ENCODE measurements around the gene SLC35E1.

Gene SLC35E1

GRCh38 chr19:16572332-16573211 lies at the start of gene SLC35E1:
Gene SLC35E1 (minus strand): TSS chr19:16572415. CDS start chr19:16572364, 51 bp downstream.
- Histone ChIP-seq H3K4me1 (ENCODE audit: insufficient read depth, low read length) (peaks cover 24% of the 10 kb centered on the region), H3K36me3 (ENCODE audit: insufficient read depth, low read length) (peaks cover 42% of the 10 kb centered on the region), H3K27ac (ENCODE audit: low read depth, low read length) (peak within 1 kb of the TSS; percentile 74), H3K9me3 (ENCODE audit: low read length) (no peaks in the 10 kb centered on the region), H3K27me3 (ENCODE audit: control insufficient read depth in 1 of 2, insufficient read depth in 2 of 2, low read length in 2 of 2) (no peaks in the 10 kb centered on the region), H3K9ac (ENCODE audit: low read length) (peak within 1 kb of the TSS; percentile 71), H3K4me3 (ENCODE audit: low read depth in 1 of 2, low read length in 2 of 2) (peak within 1 kb of the TSS; percentile 78 to 97)

GRCh38 chr19:16621165-16621800 lies 49.1 kb upstream of the SLC35E1 start:
- no peak overlapping the region for H3K27ac ChIP-seq (ENCODE audit: low read depth, low read length)
- H3K4me3 ChIP-seq (ENCODE audit: low read depth in 1 of 2, low read length in 2 of 2), result no peak overlapping the region
- no peak overlapping the region for H3K9ac ChIP-seq (ENCODE audit: low read length)
- no peaks in the 10 kb centered on the region for H3K27me3 ChIP-seq (ENCODE audit: control insufficient read depth in 1 of 2, insufficient read depth in 2 of 2, low read length in 2 of 2)
- no peaks in the 10 kb centered on the region for H3K9me3 ChIP-seq (ENCODE audit: low read length)
- H3K36me3 ChIP-seq (ENCODE audit: insufficient read depth, low read length), result peaks cover 7% of the 10 kb centered on the region
- peaks cover 51% of the 10 kb centered on the region for H3K4me1 ChIP-seq (ENCODE audit: insufficient read depth, low read length)

GRCh38 chr19:16620584-16620983 lies 48.4 kb upstream of the SLC35E1 start:
- no peak overlapping the region for H3K27ac ChIP-seq (ENCODE audit: low read depth, low read length)
- peaks cover 44% of the 10 kb centered on the region for H3K4me1 ChIP-seq (ENCODE audit: insufficient read depth, low read length)

GRCh38 chr19:16620018-16620417 lies 47.8 kb upstream of the SLC35E1 start:
- peaks cover 7% of the 10 kb centered on the region for H3K36me3 ChIP-seq (ENCODE audit: insufficient read depth, low read length)
- no peaks in the 10 kb centered on the region for H3K27me3 ChIP-seq (ENCODE audit: control insufficient read depth in 1 of 2, insufficient read depth in 2 of 2, low read length in 2 of 2)
- H3K9ac ChIP-seq (ENCODE audit: low read length), result no peak overlapping the region
- H3K4me1 ChIP-seq (ENCODE audit: insufficient read depth, low read length), result peaks cover 41% of the 10 kb centered on the region
- H3K9me3 ChIP-seq (ENCODE audit: low read length), result no peaks in the 10 kb centered on the region
- H3K4me3 ChIP-seq (ENCODE audit: low read depth in 1 of 2, low read length in 2 of 2), result no peak overlapping the region
- no peak overlapping the region for H3K27ac ChIP-seq (ENCODE audit: low read depth, low read length)

More at GRCh38 chr19:16620584-16620983, 48.4 kb upstream of the SLC35E1 start:
- no peak overlapping the region for H3K9ac ChIP-seq (ENCODE audit: low read length)
- no peaks in the 10 kb centered on the region for H3K27me3 ChIP-seq (ENCODE audit: control insufficient read depth in 1 of 2, insufficient read depth in 2 of 2, low read length in 2 of 2)
- no peak overlapping the region for H3K4me3 ChIP-seq (ENCODE audit: low read depth in 1 of 2, low read length in 2 of 2)
- no peaks in the 10 kb centered on the region for H3K9me3 ChIP-seq (ENCODE audit: low read length)
- H3K36me3 ChIP-seq (ENCODE audit: insufficient read depth, low read length), result peaks cover 7% of the 10 kb centered on the region

- H3K27ac ChIP-seq (ENCODE audit: low read depth, low read length), result no peak overlapping the region
- H3K9me3 ChIP-seq (ENCODE audit: low read length), result no peaks in the 10 kb centered on the region
- H3K36me3 ChIP-seq (ENCODE audit: insufficient read depth, low read length), result peaks cover 5% of the 10 kb centered on the region
- no peaks in the 10 kb centered on the region for H3K27me3 ChIP-seq (ENCODE audit: control insufficient read depth in 1 of 2, insufficient read depth in 2 of 2, low read length in 2 of 2)
- peaks cover 38% of the 10 kb centered on the region for H3K4me1 ChIP-seq (ENCODE audit: insufficient read depth, low read length)
- H3K9ac ChIP-seq (ENCODE audit: low read length), result no peak overlapping the region
- H3K4me3 ChIP-seq (ENCODE audit: low read depth in 1 of 2, low read length in 2 of 2), result peak overlapping the region in 1 of 2 donors; percentile 6
Measured at GRCh38 chr19:16619457-16619856, 47.2 kb upstream of the SLC35E1 start.

GRCh38 chr19:16618248-16618647 lies 46.0 kb upstream of the SLC35E1 start:
- H3K9ac ChIP-seq (ENCODE audit: low read length), result no peak overlapping the region
- H3K4me1 ChIP-seq (ENCODE audit: insufficient read depth, low read length), result peaks cover 38% of the 10 kb centered on the region
- H3K27ac ChIP-seq (ENCODE audit: low read depth, low read length), result no peak overlapping the region

GRCh38 chr19:16615808-16616207 lies 43.6 kb upstream of the SLC35E1 start:
- no peaks in the 10 kb centered on the region for H3K9me3 ChIP-seq (ENCODE audit: low read length)
- H3K9ac ChIP-seq (ENCODE audit: low read length), result no peak overlapping the region
- peaks cover 36% of the 10 kb centered on the region for H3K4me1 ChIP-seq (ENCODE audit: insufficient read depth, low read length)
- no peaks in the 10 kb centered on the region for H3K27me3 ChIP-seq (ENCODE audit: control insufficient read depth in 1 of 2, insufficient read depth in 2 of 2, low read length in 2 of 2)
- no peak overlapping the region for H3K27ac ChIP-seq (ENCODE audit: low read depth, low read length)
- H3K4me3 ChIP-seq (ENCODE audit: low read depth in 1 of 2, low read length in 2 of 2), result no peak overlapping the region
- no peaks in the 10 kb centered on the region for H3K36me3 ChIP-seq (ENCODE audit: insufficient read depth, low read length)

More at GRCh38 chr19:16618248-16618647, 46.0 kb upstream of the SLC35E1 start:
- H3K4me3 ChIP-seq (ENCODE audit: low read depth in 1 of 2, low read length in 2 of 2), result no peak overlapping the region
- H3K9me3 ChIP-seq (ENCODE audit: low read length), result no peaks in the 10 kb centered on the region
- no peaks in the 10 kb centered on the region for H3K27me3 ChIP-seq (ENCODE audit: control insufficient read depth in 1 of 2, insufficient read depth in 2 of 2, low read length in 2 of 2)
- no peaks in the 10 kb centered on the region for H3K36me3 ChIP-seq (ENCODE audit: insufficient read depth, low read length)

GRCh38 chr19:16614941-16615340 lies 42.7 kb upstream of the SLC35E1 start:
- no peak overlapping the region for H3K9ac ChIP-seq (ENCODE audit: low read length)
- no peaks in the 10 kb centered on the region for H3K27me3 ChIP-seq (ENCODE audit: control insufficient read depth in 1 of 2, insufficient read depth in 2 of 2, low read length in 2 of 2)
- H3K36me3 ChIP-seq (ENCODE audit: insufficient read depth, low read length), result no peaks in the 10 kb centered on the region
- peaks cover 31% of the 10 kb centered on the region for H3K4me1 ChIP-seq (ENCODE audit: insufficient read depth, low read length)
- H3K9me3 ChIP-seq (ENCODE audit: low read length), result no peaks in the 10 kb centered on the region
- no peak overlapping the region for H3K27ac ChIP-seq (ENCODE audit: low read depth, low read length)
- no peak overlapping the region for H3K4me3 ChIP-seq (ENCODE audit: low read depth in 1 of 2, low read length in 2 of 2)

GRCh38 chr19:16613841-16614240 lies 41.6 kb upstream of the SLC35E1 start:
- no peak overlapping the region for H3K9ac ChIP-seq (ENCODE audit: low read length)

GRCh38 chr19:16612636-16613035 lies 40.4 kb upstream of the SLC35E1 start:
- H3K4me1 ChIP-seq (ENCODE audit: insufficient read depth, low read length), result peaks cover 31% of the 10 kb centered on the region
- H3K27ac ChIP-seq (ENCODE audit: low read depth, low read length), result no peak overlapping the region
- no peaks in the 10 kb centered on the region for H3K36me3 ChIP-seq (ENCODE audit: insufficient read depth, low read length)
- no peaks in the 10 kb centered on the region for H3K9me3 ChIP-seq (ENCODE audit: low read length)
- no peak overlapping the region for H3K4me3 ChIP-seq (ENCODE audit: low read depth in 1 of 2, low read length in 2 of 2)
- no peak overlapping the region for H3K9ac ChIP-seq (ENCODE audit: low read length)
- H3K27me3 ChIP-seq (ENCODE audit: control insufficient read depth in 1 of 2, insufficient read depth in 2 of 2, low read length in 2 of 2), result no peaks in the 10 kb centered on the region

More at GRCh38 chr19:16613841-16614240, 41.6 kb upstream of the SLC35E1 start:
- no peaks in the 10 kb centered on the region for H3K36me3 ChIP-seq (ENCODE audit: insufficient read depth, low read length)
- H3K27ac ChIP-seq (ENCODE audit: low read depth, low read length), result no peak overlapping the region
- H3K4me1 ChIP-seq (ENCODE audit: insufficient read depth, low read length), result peaks cover 28% of the 10 kb centered on the region
- no peaks in the 10 kb centered on the region for H3K27me3 ChIP-seq (ENCODE audit: control insufficient read depth in 1 of 2, insufficient read depth in 2 of 2, low read length in 2 of 2)
- no peak overlapping the region for H3K4me3 ChIP-seq (ENCODE audit: low read depth in 1 of 2, low read length in 2 of 2)
- H3K9me3 ChIP-seq (ENCODE audit: low read length), result no peaks in the 10 kb centered on the region

GRCh38 chr19:16611121-16611520 lies 38.9 kb upstream of the SLC35E1 start:
- H3K36me3 ChIP-seq (ENCODE audit: insufficient read depth, low read length), result no peaks in the 10 kb centered on the region
- no peak overlapping the region for H3K9ac ChIP-seq (ENCODE audit: low read length)
- H3K9me3 ChIP-seq (ENCODE audit: low read length), result no peaks in the 10 kb centered on the region
- H3K27ac ChIP-seq (ENCODE audit: low read depth, low read length), result no peak overlapping the region
- no peak overlapping the region for H3K4me3 ChIP-seq (ENCODE audit: low read depth in 1 of 2, low read length in 2 of 2)
- no peaks in the 10 kb centered on the region for H3K27me3 ChIP-seq (ENCODE audit: control insufficient read depth in 1 of 2, insufficient read depth in 2 of 2, low read length in 2 of 2)
- H3K4me1 ChIP-seq (ENCODE audit: insufficient read depth, low read length), result peaks cover 40% of the 10 kb centered on the region

All from muscle layer of colon (tissue), 2 donors.